Suprapubic skin (tissue), 4 donors: Measurements from ENCODE around the gene DTNB. TPM values are rescaled to one million over a fixed set of nuclear protein-coding genes. Genes with fewer than 3 reads are reported as not detected.

Experiments used
- DNase-seq, 2 donors: peaks; one replicate each; pipeline ENCODE4 v3.0.0-alpha.2; 2019; ENCODE audit warnings: low spot score in 2 of 2
- H3K27ac ChIP-seq: fragments of 200-600 bp; sonication (generic); one replicate; pipeline ENCODE4 v1.5.1; 2019
- H3K27me3 ChIP-seq: fragments of 200-600 bp; sonication (generic); one replicate; pipeline ENCODE4 v1.5.1; 2019
- H3K36me3 ChIP-seq: fragments of 200-600 bp; sonication (generic); one replicate; pipeline ENCODE4 v1.5.1; 2019
- H3K4me1 ChIP-seq: fragments of 200-600 bp; sonication (generic); one replicate; pipeline ENCODE4 v1.5.1; 2019
- H3K4me3 ChIP-seq: fragments of 200-600 bp; sonication (generic); one replicate; pipeline ENCODE4 v1.5.1; 2019; ENCODE audit warnings: mild to moderate bottlenecking
- H3K9me3 ChIP-seq: fragments of 200-600 bp; sonication (generic); one replicate; pipeline ENCODE4 v1.5.1; 2019
- CTCF ChIP-seq, 2 donors: fragments of 200-600 bp in 1 of 2; fragments of 450-650 bp in 1 of 2; sonication (generic) in 1 of 2; IDR thresholded peaks; one replicate each; pipeline ENCODE4 v1.5.1; 2016 to 2019; ENCODE audit warnings: antibody characterized with exemption in 2 of 2, mild to moderate bottlenecking in 1 of 2, moderate library complexity in 1 of 2
- EP300 ChIP-seq: sonication (generic); formaldehyde crosslinking; IDR thresholded peaks from one replicate; pipeline ENCODE4 v1.6.1; 2017; ENCODE audit warnings: antibody characterized with exemption
- POLR2A ChIP-seq, 2 donors: fragments of 450-650 bp; IDR thresholded peaks; one replicate each; pipeline ENCODE4 v1.6.1; 2017; ENCODE audit warnings: antibody characterized with exemption in 2 of 2, mild to moderate bottlenecking in 2 of 2, moderate library complexity in 2 of 2
- POLR2AphosphoS5 ChIP-seq, 3 donors: sonication (generic); formaldehyde crosslinking; IDR thresholded peaks; one replicate each; pipeline ENCODE4 v1.6.1; 2017; ENCODE audit warnings: antibody characterized with exemption in 3 of 3
- WGBS: methylation state at CpG from one replicate; pipeline ENCODE4 v1.1.5; 2018; 5-methylcytosine and 5-hydroxymethylcytosine counted together
- total RNA-seq, 4 donors: library from RNA; depleted of rRNA; stranded (reverse); fragments of >200 nt; gene quantifications; one replicate each; pipeline ENCODE4 v1.1.0, GENCODE V29; 2016

Gene DTNB
- total RNA-seq, 4 donors from 2014 or later = 11.8 to 40.1 (median 24.1) TPM

GRCh38 chr2:25483607-25484266 is 189.6 kb downstream of the DTNB start:
- Histone ChIP-seq H3K4me3 (no peak overlapping the region), H3K27me3 (no peaks in the 10 kb centered on the region), H3K36me3 (no peaks in the 10 kb centered on the region), H3K9me3 (no peaks in the 10 kb centered on the region), H3K27ac (no peak overlapping the region), H3K4me1 (no peaks in the 10 kb centered on the region)
- TF ChIP-seq POLR2AphosphoS5 (IDR thresholded peaks at IDR 0.05) (no peak), CTCF (IDR thresholded peaks at IDR 0.05) (no peak), EP300 (no peak), POLR2A (IDR thresholded peaks at IDR 0.05) (no peak)
- no peak for DNase-seq
- whole genome bisulfite sequencing = 91% methylated on average over 2 of the region's 2 CpGs

GRCh38 chr2:25482341-25482740 is 191.0 kb downstream of the DTNB start:
- H3K36me3 ChIP-seq = no peaks in the 10 kb centered on the region
- 49% methylated on average over 5 of the region's 5 CpGs for WGBS
- DNase-seq = no peak
- no peaks in the 10 kb centered on the region for H3K27me3 ChIP-seq
- H3K9me3 ChIP-seq = no peaks in the 10 kb centered on the region
- no peak overlapping the region for H3K27ac ChIP-seq
- H3K4me1 ChIP-seq = no peaks in the 10 kb centered on the region
- no peak overlapping the region for H3K4me3 ChIP-seq
- TF ChIP-seq EP300 (no peak), POLR2AphosphoS5 (IDR thresholded peaks at IDR 0.05) (no peak), CTCF (IDR thresholded peaks at IDR 0.05) (no peak), POLR2A (IDR thresholded peaks at IDR 0.05) (no peak)

- Histone ChIP-seq H3K27ac (no peak overlapping the region), H3K4me3 (no peak overlapping the region), H3K9me3 (no peaks in the 10 kb centered on the region), H3K4me1 (no peaks in the 10 kb centered on the region), H3K27me3 (no peaks in the 10 kb centered on the region), H3K36me3 (no peaks in the 10 kb centered on the region)
- WGBS = 56% methylated on average over 4 of the region's 4 CpGs
- TF ChIP-seq EP300 = no peak
- TF ChIP-seq POLR2AphosphoS5 (IDR thresholded peaks at IDR 0.05) = no peak
- TF ChIP-seq POLR2A (IDR thresholded peaks at IDR 0.05) = no peak
- no peak for TF ChIP-seq CTCF (IDR thresholded peaks at IDR 0.05)
- DNase-seq = no peak
These were observed 191.7 kb downstream of the DTNB start for GRCh38 chr2:25481381-25482300.

GRCh38 chr2:25480561-25480960 is 192.8 kb downstream of the DTNB start:
- no peak for DNase-seq
- TF ChIP-seq POLR2AphosphoS5 (IDR thresholded peaks at IDR 0.05) (no peak), POLR2A (IDR thresholded peaks at IDR 0.05) (no peak), EP300 (no peak), CTCF (IDR thresholded peaks at IDR 0.05) (no peak)
- H3K36me3 ChIP-seq = no peaks in the 10 kb centered on the region
- no peak overlapping the region for H3K27ac ChIP-seq
- WGBS = 89% methylated on average over 7 of the region's 7 CpGs
- H3K4me1 ChIP-seq = no peaks in the 10 kb centered on the region
- no peak overlapping the region for H3K4me3 ChIP-seq
- no peaks in the 10 kb centered on the region for H3K27me3 ChIP-seq
- H3K9me3 ChIP-seq = peaks cover under 1% of the 10 kb centered on the region

GRCh38 chr2:25479761-25480160 is 193.6 kb downstream of the DTNB start:
- no peaks in the 10 kb centered on the region for H3K27me3 ChIP-seq
- H3K9me3 ChIP-seq = peaks cover 6% of the 10 kb centered on the region
- no peak overlapping the region for H3K27ac ChIP-seq
- no peaks in the 10 kb centered on the region for H3K4me1 ChIP-seq
- no peak overlapping the region for H3K4me3 ChIP-seq
- WGBS = 58% methylated on average over 5 of the region's 5 CpGs
- no peak for DNase-seq
- TF ChIP-seq POLR2AphosphoS5 (IDR thresholded peaks at IDR 0.05) (no peak), CTCF (IDR thresholded peaks at IDR 0.05) (no peak), POLR2A (IDR thresholded peaks at IDR 0.05) (no peak), EP300 (no peak)
- H3K36me3 ChIP-seq = no peaks in the 10 kb centered on the region
